HK-2 (cell line): ENCODE measurements around the gene INS.
"Not testable (repeated sequence)": the region's sequence is repeated elsewhere in the genome, so short reads cannot be mapped to it uniquely, and the experiment has no call there.

Source experiments
- DNase-seq: peaks from one replicate; pipeline ENCODE4 v3.0.0-alpha.2; 2018; ENCODE audit not compliant: unreplicated experiment

The INS gene

GRCh38 chr11:2180789-2181370, 19.9 kb upstream of the INS start:
- DNase-seq = peak; percentile 29

DNA sequence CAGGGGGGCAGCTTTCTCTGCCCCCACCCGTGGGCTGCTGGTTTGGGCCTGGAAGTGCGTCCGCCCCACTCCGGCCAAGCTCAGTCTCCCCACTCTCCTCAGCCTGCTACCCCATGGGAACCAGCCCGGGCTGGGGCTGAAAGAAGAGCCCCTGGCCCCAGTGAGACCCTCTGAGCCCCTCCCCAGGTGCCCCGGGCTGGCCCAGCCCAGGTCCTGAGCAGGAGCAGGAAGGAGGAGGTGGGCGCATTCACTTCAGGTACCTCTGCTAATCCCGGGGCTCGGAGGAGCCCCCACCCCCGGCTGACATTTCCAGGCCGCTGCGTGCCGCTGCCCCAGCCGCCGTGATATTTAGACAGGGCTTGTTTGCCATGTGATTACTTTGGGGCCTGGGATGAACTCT, 19.3 kb upstream of the INS start:
- no peak for DNase-seq

DNA sequence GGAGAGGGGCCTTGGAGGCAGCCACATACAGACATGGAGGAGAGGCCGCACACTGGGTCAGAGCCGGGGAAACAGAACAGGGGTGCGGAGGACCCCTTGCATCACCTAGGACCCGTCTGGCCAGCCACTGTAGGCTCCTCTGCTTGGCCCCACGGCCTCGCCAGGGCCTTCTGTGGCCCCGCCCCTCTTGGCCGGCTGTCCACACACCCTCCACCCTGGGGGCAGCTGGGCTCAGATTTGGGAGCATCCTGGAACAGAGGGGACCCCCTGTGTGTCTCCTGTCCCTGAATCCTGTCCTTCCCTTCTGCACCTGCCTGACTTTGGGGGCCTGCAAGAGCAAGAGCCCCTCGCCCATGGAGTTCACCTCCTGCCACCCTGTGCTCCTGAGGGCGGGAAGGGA, 18.5 kb upstream of the INS start:
- no peak for DNase-seq

DNA sequence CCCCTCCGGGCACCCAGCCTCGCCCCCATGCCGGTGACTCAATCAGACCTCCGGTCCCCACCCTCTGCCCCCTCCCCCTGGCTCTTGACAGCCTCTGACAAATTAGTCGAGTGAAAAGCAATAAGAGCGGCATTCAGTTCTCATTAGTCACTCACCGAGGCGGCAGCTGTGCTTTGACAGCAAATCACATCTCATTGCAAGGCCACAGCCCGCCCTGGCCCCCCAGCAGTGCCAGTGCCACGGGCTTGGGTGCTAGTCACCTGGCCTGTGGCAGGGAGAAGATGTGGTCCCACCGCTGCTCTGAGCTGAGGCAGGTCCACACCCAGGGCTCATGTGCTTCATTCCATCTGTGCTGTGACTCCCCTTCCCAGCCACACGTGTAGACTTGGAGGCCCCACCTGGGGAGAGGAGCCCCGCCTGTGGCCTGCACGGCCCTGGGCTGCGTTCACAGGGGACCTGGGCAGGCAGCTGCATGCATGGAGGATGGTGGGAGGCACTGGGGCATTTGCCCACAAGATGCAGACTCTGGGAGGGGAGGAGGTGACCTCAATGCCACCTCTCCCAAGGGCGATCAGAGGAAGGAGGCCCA, 18.0 kb upstream of the INS start:
- peak; percentile 79 for DNase-seq

- DNase-seq = not testable (repeated sequence)
These were observed 17.2 kb upstream of the INS start for GRCh38 chr11:2178055-2178773.

GRCh38 chr11:2177076-2177475, 16.1 kb upstream of the INS start:
- DNase-seq = no peak

GRCh38 chr11:2176389-2176900, 15.4 kb upstream of the INS start:
- DNase-seq = no peak

- DNase-seq = peak; percentile 85
These were observed 14.7 kb upstream of the INS start for GRCh38 chr11:2175659-2176058.

- no peak for DNase-seq
These were observed 13.4 kb upstream of the INS start for GRCh38 chr11:2174361-2174760.

DNA sequence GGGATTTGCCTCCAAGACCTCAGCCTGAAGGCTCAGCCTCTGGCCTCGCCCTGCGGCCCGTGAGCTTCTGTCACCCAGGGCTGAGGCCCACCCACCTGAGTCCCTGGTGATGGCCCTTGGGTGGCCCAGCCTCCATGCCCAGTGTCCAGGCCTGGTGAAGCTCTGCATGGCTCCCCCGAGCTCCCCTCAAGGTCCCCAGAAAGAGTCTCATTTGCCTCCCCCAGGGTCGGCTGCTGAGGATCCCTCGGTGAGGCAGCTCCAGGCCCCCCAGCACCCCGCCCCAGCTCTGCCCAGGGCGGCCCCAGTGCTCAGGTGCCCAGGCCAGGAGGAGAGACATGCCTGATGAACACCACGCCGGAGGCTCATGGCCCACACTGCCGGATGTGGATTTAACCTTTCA, 12.8 kb upstream of the INS start:
- DNase-seq = no peak

- DNase-seq = no peak
These were observed 12.2 kb upstream of the INS start for GRCh38 chr11:2173150-2173693.

DNA sequence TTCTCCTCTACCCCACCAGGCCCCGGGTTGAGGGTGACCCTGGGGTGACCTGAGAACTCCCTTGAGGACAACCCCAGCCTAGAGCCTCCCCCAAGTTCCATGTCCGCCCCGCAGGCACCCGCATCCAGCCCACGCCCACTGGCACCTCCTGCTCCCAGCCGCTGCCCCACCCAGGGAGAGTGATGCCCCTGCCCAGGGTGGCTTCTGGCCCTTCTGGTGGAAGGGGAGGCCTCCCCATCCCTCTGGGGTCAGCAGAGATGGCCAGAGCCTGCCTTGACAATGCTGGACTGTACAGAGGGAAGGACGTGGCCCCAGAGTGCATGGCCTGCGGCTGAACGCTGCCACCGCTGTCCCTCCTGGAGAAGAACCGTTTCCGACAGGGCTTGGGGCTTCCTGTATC, 11.7 kb upstream of the INS start:
- no peak for DNase-seq

DNA sequence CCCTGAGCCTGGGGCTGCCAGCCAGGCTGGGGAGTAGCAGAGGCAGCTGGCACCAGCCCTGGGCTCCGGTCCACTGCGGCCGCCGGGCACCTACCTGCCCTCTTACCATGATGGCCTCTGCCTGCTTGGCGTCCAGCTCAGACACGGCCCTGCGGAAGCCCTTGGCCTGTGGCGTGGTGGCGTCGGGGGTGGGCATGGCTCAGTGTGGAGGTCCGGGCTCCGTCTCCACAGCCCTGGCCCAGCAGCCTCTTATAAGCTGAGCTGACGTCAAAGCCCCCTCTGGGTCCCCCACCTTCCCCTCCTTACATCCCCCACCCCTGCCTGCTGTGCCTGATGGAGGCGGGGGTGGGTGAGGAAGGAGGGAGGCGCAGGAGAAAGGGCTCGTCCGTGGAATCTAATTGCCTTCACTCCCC, 10.6 kb upstream of the INS start, which contains the start of gene TH:
Gene TH (minus strand): TSS at position 225 of the 413 bp plus-strand sequence. CDS start 29 bp downstream, at position 196.
- no peak for DNase-seq

DNA sequence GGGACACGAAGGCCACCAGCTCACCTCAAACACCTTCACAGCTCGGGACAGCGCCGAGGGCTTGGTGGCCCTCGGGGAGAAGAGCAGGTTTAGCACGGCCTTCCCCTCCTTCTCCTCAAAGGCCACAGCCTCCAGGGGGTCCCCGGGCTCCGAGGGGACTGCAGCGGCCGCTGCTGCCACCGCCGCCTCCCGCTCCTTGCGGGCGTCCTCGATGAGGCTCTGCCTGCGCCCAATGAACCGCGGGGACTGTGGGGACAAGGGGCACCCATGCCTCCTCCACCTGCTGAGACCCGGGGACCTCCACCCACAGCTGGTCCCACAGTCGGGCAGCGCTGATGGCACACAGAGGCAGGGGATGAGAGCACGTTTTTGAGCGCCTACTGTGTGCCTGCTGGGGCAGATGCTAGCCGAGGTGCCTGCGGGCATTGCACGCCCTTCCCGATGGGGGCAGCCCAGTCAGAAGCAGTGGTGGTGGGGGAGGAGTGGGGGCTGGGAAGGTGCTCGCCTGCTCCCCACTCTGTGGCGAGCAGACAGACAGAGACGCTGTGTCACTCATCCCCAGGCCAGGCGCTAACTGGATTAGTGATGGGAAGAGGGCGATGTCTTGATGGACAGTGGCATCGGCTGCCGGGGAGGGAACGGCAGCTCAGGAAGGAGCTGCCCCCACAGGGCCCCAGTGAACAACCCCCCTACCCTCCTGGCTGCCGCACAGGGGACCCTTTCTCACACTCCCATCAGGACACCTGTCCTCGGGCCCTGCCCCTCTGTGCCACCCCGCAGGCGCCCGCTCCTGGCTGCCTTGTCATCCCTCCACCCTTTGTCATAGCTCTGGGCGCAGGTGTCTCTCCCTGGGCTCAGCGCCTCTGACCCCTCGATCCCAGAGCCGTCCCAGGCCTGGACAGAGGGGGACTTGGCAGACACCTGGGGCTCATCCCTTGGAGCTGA, 8.9 kb upstream of the INS start:
- no peak for DNase-seq

DNA sequence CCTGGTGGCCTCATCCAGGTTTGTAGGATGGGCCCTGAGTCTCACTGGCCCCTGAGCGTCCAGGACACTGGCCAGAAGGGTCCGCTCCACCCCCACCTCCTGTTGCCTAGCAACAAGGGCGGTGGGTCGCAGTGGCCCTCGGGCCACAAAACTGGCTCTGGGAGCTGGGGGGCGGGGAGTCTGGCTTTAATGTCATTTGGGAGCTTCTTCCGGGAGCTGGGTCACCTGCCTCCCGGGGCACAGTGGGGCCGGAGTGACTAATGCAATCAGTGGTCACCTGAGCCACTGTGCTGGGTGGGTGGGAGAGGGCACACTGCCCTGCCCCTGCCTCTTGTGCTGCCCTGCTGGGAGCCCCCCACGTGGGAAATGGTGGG, 8.0 kb upstream of the INS start:
- DNase-seq = no peak

GRCh38 chr11:2168286-2169004, 7.4 kb upstream of the INS start:
- no peak for DNase-seq

GRCh38 chr11:2167141-2168045, 6.4 kb upstream of the INS start:
- no peak for DNase-seq

DNA sequence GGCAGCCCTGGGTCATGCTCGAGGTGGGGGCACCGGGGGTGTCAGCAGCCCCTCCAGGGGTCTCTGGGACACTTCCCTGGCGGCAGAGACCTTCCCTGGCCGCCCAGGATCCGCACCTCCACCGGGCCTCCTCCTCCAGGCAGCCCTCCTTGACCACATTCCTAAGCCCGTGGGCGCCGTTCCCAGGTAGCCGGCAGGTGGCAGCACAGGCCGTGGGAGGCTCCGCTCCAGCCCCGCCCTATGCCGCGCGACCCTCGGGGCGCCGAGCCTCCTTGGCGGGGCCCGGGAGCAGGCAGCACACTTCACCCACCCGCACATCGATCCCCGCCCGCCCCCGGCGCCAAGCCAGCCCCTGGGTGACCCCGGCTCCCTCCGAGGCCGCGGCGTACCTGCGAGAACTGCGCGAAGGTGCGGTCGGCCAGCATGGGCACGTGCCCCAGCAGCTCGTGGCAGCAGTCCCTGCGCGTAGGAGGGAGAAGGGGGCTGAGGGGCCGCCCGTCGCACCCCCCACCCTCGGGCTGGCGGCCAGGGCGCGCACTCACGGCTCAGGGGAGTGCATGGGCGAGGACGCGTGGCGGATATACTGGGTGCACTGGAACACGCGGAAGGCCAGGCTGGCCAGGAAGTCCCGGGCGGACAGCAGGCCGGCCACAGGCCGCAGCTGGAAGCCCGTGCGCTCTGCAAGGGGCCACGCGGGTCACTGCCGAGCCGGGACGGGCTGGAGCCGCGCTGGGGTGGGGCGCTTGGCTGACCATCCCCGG, 5.3 kb upstream of the INS start:
- no peak for DNase-seq

DNA sequence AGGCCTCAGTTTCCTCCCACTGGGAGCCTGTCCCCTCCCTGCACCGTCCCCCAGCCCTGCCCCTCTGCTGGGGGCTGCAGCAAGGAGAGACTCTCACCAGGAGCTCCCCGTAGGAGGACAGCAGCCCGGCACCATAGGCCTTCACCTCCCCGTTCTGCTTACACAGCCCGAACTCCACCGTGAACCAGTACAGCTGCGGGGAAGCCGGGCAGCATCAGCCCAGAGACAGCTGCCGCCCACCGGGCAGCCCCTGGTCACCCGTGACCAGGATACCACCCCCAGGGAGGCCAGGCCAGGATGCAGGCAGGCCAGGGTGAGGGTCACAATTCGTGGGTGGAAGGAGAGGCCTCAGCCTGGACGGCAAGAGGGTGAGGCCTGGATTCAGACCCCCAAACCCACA, 4.6 kb upstream of the INS start:
- DNase-seq = no peak
